Putamen (tissue), 1 donor: ENCODE results near the gene NOSIP.

Experiments
- DNase-seq: peaks from one replicate; pipeline ENCODE4 v3.0.0-alpha.2; 2016; ENCODE audit warnings: low spot score

NOSIP gene

GRCh38 chr19:49594993-49595818 lies 14.8 kb upstream of the NOSIP start:
- no peak for DNase-seq

GRCh38 chr19:49594157-49594992 lies 14.0 kb upstream of the NOSIP start:
- no peak for DNase-seq

GRCh38 chr19:49593233-49594113 lies 13.1 kb upstream of the NOSIP start:
- DNase-seq: peak; percentile 91

DNA sequence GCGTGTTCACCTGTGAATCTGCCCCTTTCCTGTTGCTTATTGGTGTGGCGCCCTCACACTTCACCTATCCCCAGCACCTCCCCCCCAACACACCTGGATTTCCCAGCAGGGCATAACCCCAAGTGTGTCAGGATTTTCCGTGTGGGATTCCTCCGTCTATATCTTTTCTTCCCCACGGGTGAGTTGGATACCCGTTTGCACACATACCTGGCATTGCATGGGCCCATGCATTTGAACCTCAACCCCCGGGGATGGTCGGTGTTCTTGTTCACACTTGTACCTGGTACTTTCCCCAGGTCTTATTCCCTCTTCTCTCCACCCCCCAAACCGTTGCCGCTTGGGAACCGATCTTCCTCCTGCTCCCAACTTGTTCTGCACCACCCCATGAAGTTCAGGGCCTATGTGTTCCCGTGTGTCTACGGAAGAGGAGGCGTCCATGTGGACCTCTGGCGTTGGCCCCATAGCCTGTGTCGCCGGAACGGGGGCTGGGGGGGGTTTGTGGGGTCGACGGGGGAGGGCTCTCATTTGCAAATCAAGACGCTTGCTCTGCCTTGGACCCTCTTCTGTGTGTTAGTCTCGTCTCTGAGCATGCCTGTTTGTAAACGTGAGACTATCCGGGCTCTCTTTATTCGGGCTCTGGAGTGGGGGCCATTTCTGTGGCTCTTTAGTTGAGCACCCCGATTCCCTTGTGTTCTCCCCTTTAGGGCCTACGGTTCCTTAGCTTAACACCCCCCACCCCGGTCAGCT lies 12.3 kb upstream of the NOSIP start:
- peak; percentile 14 for DNase-seq

DNA sequence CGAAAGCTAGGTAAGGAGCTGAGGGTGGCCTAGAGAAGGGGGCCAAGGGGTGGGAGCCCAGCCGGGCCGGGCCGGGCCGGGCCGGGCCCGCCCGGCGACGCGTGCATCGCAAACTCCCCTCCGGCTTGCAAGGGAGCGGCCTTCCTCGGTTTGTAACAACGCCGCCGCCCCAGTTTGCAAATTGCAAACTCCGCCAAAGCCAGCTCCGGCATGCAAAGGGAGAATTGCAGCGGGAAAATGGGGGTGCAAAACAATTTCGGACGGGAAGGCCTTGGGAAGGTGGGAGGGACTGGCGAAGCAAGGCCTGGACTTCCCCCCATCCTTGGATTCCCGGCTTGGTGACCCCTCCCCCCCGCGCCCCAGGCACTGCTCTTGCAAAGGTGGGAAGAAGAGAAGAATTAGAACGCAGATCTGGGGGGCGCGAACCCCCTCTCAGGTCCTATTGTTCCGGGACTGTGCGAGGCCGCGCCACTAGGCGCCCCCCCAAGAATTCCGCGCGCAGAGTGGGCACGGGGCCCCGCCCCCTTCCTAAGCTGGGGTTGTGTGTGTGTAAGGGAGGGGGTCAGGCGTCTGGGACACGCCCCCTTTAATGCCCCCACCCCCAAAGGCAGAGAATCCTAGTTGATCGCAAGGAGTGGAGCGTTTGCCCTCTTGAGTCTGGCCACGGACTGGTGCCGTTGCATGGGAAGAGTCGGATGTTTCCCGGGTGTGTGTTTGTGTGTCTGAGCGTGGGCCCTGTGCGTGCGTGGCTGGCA lies 11.6 kb upstream of the NOSIP start:
- DNase-seq: peak; percentile 53

GRCh38 chr19:49590971-49591730 lies 10.8 kb upstream of the NOSIP start, which contains the start of gene PRR12:
Gene PRR12 (plus strand): TSS chr19:49591182. CDS start chr19:49591655, 473 bp downstream.
- peak; percentile 80 for DNase-seq

- peak; percentile 89 for DNase-seq
Measured at GRCh38 chr19:49590071-49590970, 10.0 kb upstream of the NOSIP start.

DNA sequence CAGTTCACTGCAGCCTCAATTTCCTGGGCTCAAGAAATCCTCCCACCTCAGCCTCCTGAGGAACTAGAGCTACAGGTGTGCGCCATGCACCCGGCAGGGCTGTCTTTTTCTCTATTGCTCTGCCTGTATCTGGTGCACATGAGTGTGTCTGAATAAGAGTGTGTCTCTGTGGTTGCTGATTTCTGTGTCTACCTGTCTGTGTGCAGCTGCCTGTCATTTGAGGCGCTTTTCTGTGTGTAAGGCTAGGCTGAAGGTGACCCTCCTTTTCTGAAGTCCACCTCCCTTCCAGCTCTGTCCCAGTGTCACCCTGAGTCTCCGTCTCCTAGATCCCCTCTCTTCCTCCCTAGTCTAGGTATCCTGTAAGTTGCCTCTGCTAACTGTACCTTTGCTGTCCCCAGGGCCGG lies 9.1 kb upstream of the NOSIP start:
- no peak for DNase-seq

DNA sequence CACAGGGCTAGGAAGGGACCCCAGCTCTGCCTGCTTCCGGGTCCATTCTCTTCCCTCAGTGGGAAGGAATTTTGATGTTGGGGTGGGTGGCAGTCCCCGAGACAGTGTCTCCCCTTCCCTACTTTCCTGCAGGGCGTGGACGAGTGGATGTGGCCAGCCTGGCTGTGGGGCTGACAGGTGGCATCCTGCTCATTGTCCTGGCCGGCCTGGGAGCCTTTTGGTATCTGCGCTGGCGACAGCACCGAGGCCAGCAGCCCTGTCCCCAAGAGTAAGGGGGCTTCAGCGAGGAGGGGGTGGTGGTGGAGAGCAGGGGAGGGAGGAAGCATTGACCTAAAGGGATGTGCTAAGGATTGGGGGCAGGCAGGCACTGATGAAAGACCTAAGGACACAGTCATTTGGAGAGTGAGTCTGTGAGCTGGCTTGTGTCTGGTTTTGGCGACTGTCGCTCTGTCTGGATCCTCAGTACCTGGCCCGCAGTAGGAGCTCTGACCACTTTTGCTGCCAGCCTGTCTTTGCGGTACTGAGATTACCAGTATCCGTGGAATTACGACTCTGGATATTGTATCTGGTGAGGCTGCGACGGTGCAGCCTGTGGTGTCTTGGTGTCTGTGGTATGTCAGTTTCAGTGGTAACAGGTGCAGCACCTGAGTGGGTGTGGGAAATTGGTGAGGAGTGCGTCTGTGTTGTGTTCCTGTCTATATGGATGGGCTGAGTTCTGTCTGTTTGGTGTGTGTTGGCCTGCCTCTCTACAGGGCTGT lies 8.2 kb upstream of the NOSIP start:
- no peak for DNase-seq

- no peak for DNase-seq
Measured at GRCh38 chr19:49587227-49587626, 6.9 kb upstream of the NOSIP start.

DNA sequence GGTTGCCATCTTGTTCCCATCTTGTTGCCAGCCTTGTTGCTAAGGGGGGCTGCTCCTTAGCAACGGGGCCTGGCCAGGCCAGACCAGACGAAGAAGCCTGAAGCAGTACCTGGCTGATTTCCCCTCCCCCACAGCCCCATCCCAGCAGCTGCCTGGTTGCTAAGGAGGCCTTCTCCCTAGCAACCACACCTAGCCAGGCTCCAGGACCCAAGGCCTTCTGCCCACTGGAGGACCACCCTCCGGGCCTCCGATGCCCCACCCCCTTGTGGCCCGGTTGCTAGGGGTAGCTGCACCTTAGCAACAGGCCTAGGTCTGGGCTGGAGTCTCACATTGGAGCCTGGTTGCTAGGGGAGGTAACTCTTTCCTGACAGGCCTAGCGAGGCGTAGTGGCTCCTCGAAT lies 4.7 kb upstream of the NOSIP start:
- DNase-seq: no peak

- DNase-seq: no peak
Measured at GRCh38 chr19:49583239-49583638, 2.9 kb upstream of the NOSIP start.

DNA sequence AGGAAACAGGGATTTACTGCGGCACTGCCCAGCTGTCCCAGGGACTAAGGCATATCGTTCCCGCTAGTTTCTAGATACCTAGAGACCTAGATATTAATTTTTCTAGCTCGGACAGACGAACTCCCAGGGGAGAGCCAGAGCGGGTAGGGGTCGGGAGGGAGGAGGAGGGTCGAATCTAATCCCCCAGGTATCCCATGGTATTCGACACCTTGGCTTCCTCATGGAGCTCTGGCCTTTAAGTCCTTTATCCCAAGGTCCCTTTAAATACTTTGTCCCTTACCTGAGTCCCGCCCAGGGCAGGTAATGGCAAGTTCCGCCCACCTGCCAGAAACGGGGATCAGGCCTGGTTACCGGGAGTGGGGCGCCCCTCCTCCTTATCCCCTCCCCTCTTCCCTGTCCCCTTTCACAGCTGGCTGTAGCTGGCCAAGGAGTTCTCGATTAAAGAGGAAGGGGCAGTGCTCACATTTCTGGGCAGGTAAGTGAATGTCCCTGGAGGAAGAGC lies 702 bp upstream of the NOSIP start, which contains the start of gene PRRG2:
PRRG2 (plus strand) TSS at position 310 of the 502 bp plus-strand sequence. CDS start 1,904 bp downstream, outside the sequence.
- no peak for DNase-seq

DNA sequence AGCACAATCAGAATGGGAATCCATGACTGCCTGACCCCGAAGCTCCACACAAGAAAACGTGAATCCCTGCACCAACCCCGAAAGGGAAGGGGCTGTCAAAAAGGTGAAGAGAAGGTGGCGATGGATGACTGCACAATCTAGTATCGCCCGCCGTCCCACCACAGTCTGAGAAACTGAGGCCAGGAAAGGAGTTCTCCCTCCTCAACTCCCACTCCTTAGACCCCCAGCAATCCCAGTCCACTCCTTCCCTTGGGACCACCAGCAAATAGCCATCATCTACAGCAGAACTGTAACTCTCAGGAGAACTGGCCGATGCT lies 451 bp downstream of the NOSIP start:
- DNase-seq: no peak

GRCh38 chr19:49579193-49579592 lies 1.2 kb downstream of the NOSIP start:
- DNase-seq: no peak

DNA sequence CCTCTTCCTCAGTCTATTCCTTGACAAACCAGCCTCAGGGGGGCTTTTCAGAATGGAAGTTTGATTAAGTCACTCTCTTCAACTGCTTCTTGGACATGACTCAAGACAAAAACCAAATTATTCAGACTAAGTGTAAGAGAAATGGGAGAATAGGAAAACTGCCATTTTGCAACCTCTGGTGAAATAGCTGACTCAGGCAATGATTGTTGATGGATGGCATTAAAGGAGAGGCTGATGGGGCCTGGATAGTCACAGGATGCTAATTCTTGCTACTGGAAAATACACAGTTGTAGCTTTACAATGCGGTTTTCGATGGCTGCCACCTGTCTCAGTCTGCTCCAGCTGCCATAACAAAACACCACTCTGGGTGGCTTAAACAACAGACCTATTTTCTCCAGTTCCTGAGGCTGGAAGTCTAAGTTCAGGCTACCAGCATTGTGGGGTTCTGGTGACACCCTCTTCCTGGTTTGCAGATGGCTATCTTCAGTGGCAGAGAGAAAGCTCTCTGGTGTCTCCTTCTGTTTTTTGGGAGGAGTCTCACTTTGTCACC lies 6.1 kb downstream of the NOSIP start:
- DNase-seq: no peak

DNA sequence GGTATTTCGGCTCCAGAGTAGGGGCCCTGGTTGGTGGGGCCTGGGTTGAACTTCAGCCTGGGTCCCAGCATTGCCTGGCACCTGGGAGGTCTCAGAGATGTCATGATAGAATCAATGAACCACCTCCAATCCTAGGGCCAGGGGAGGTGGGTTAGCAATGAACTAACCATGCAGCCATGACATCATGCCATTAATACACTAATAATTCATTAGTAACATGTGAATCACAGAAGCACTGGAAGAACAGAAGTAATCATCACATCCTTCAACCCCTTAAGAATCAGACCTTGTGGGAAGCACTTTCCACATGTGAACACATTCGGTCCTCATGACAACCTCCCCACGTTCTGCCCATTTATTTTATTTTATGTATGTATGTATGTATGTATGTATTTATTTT lies 6.9 kb downstream of the NOSIP start:
- DNase-seq: no peak

DNA sequence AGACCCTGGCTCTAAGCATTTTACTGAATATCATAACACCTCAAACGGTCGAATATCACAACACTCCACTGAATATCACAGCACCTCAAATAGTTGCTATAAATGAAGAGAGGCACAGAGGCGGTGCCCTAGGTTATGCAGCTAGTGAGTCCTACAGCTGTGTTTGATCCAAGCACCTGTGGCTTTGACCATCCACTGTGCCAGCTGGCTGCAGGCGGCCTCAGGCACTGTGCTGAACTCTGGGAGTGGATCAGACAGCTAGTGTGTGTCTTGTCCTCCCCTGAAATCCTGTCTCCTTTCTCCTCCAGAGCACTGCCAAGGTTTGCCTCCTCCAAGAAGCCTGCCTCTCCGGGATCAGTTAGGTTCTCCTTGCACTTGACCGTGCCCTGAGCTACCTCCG lies 7.3 kb downstream of the NOSIP start:
- DNase-seq: no peak
